ENCODE measurements around the gene ACTR5. TPM values are rescaled to one million over a fixed set of nuclear protein-coding genes. Genes with fewer than 3 reads are reported as not detected.

The ACTR5 gene
- total RNA-seq, 2 experiments from 2014 or later, result 7.1 to 7.4 TPM

GRCh38 chr20:38804682-38805501 lies 56.6 kb downstream of the ACTR5 start:
- peak overlapping the region; percentile 85 for H3K4me3 Mint-ChIP-seq
- no peak for TF ChIP-seq CTCF (IDR thresholded peaks at IDR 0.05)
- intact Hi-C loops (cut with micrococcal nuclease), result loop anchor here (5.0 kb wide), 4 partner anchors 42 to 87 kb away; partner anchors contain the start of gene ACTR5
- H3K9me3 Mint-ChIP-seq, result no peaks in the 10 kb centered on the region
- ATAC-seq (peak; percentile 66), DNase-seq (peak; percentile 92)
- peaks cover 44% of the 10 kb centered on the region for H3K4me1 Mint-ChIP-seq (ENCODE audit: low read depth)
- ChIA-PET POLR2A (interaction anchor here (0.7 to 4.3 kb wide), 14 partner anchors 8 to 121 kb away, joined by 3 to 25 read pairs (median 4); partner anchors contain the start of gene FAM83D), CTCF (interaction anchor here (0.7 to 3.8 kb wide), 15 partner anchors 11 to 172 kb away, joined by 3 to 48 read pairs (median 4); partner anchors contain the start of gene ACTR5)
- no peaks in the 10 kb centered on the region for H3K27me3 Mint-ChIP-seq
- H3K27ac Mint-ChIP-seq, result peak overlapping the region; percentile 99
- peaks cover 24% of the 10 kb centered on the region for H3K36me3 Mint-ChIP-seq (ENCODE audit: low read depth)

GRCh38 chr20:38805502-38805957 lies 57.3 kb downstream of the ACTR5 start, which contains the start of gene PPP1R16B:
TSS of gene PPP1R16B (plus strand) at chr20:38805697. CDS start at chr20:38835926, 30,229 bp downstream.
- CTCF ChIA-PET, result interaction anchor here (0.8 to 3.8 kb wide), 13 partner anchors 10 to 87 kb away, joined by 3 to 48 read pairs (median 4); partner anchors contain the start of gene ACTR5
- no peak for TF ChIP-seq CTCF (IDR thresholded peaks at IDR 0.05)
- POLR2A ChIA-PET, result interaction anchor here (0.7 to 4.3 kb wide), 14 partner anchors 11 to 121 kb away, joined by 3 to 25 read pairs (median 4); partner anchors contain the start of gene FAM83D
- Mint-ChIP-seq H3K4me1 (ENCODE audit: low read depth) (peaks cover 51% of the 10 kb centered on the region), H3K27me3 (no peaks in the 10 kb centered on the region), H3K27ac (peak within 1 kb of the TSS; percentile 99), H3K9me3 (no peaks in the 10 kb centered on the region), H3K36me3 (ENCODE audit: low read depth) (peaks cover 31% of the 10 kb centered on the region), H3K4me3 (peak within 1 kb of the TSS; percentile 85)
- peak; percentile 90 for DNase-seq
- intact Hi-C loops (cut with micrococcal nuclease), result loop anchor here (5.0 kb wide), 4 partner anchors 42 to 87 kb away; partner anchors contain the start of gene ACTR5
- ATAC-seq, result peak; percentile 83

GRCh38 chr20:38805958-38806854 lies 57.9 kb downstream of the ACTR5 start:
- ChIA-PET POLR2A (interaction anchor here (0.8 to 4.3 kb wide), 20 partner anchors 10 to 120 kb away, joined by 3 to 25 read pairs (median 6); partner anchors contain the start of gene FAM83D), CTCF (interaction anchor here (0.8 to 3.8 kb wide), 26 partner anchors 10 to 243 kb away, joined by 3 to 48 read pairs (median 4); partner anchors contain the start of gene ACTR5)
- Mint-ChIP-seq H3K27me3 (no peaks in the 10 kb centered on the region), H3K9me3 (no peaks in the 10 kb centered on the region), H3K27ac (peak overlapping the region; percentile 99), H3K4me3 (peak overlapping the region; percentile 85), H3K36me3 (ENCODE audit: low read depth) (peaks cover 37% of the 10 kb centered on the region), H3K4me1 (ENCODE audit: low read depth) (peaks cover 57% of the 10 kb centered on the region)
- peak; percentile 45 for TF ChIP-seq CTCF (IDR thresholded peaks at IDR 0.05)
- ATAC-seq (peak; percentile 32), DNase-seq (peak; percentile 63)
- intact Hi-C loops (cut with micrococcal nuclease), result loop anchor here (5.0 kb wide), 4 partner anchors 41 to 86 kb away; partner anchors contain the start of gene ACTR5

- ATAC-seq (peak; percentile 3), DNase-seq (peak; percentile 53)
- Mint-ChIP-seq H3K27me3 (no peaks in the 10 kb centered on the region), H3K9me3 (no peaks in the 10 kb centered on the region), H3K4me3 (peak overlapping the region; percentile 80), H3K36me3 (ENCODE audit: low read depth) (peaks cover 44% of the 10 kb centered on the region), H3K27ac (peak overlapping the region; percentile 82), H3K4me1 (ENCODE audit: low read depth) (peaks cover 66% of the 10 kb centered on the region)
- POLR2A ChIA-PET, result interaction anchor here (0.8 to 4.3 kb wide), 14 partner anchors 9 to 86 kb away, joined by 3 to 25 read pairs (median 8); no protein-coding TSS in a partner anchor
- no peak for TF ChIP-seq CTCF (IDR thresholded peaks at IDR 0.05)
- CTCF ChIA-PET, result interaction anchor here (0.8 to 3.8 kb wide), 16 partner anchors 10 to 242 kb away, joined by 3 to 48 read pairs (median 4); no protein-coding TSS in a partner anchor
- intact Hi-C loops (cut with micrococcal nuclease), result loop anchor here (5.0 kb wide), 4 partner anchors 40 to 85 kb away; partner anchors contain the start of gene ACTR5
These were observed 58.8 kb downstream of the ACTR5 start for GRCh38 chr20:38806855-38807655.
